ENCODE results near the gene SLC25A38.

GRCh38 chr3:39429466-39429865 lies 46.3 kb downstream of the SLC25A38 start:
- TF ChIP-seq CTCF (IDR thresholded peaks at IDR 0.05) (no peak), POLR2A (IDR thresholded peaks at IDR 0.05) (no peak), POLR2AphosphoS5 (IDR thresholded peaks at IDR 0.05) (no peak)

Measured in suprapubic skin (tissue), 4 donors.